Lung (tissue), 12 donors: Measurements from ENCODE around the gene UNC5C. TPM values are rescaled to one million over a fixed set of nuclear protein-coding genes. Genes with fewer than 3 reads are reported as not detected.

Source experiments
- ATAC-seq: fragments of 200-7000 bp; cut with Tn5 transposase; one replicate; pipeline ENCODE4 v1.9.1; 2020; ENCODE audit warnings: moderate number of reproducible peaks; ENCODE audit not compliant: insufficient read depth, low FRiP score
- DNase-seq, 3 donors: peaks; one replicate each; pipeline ENCODE4 v3.0.0-alpha.2; 2013 to 2017
- H3K27ac ChIP-seq, 2 donors: one replicate each; pipeline ENCODE4 v1.5.1; 2013; ENCODE audit warnings: mild to moderate bottlenecking in 2 of 2, moderate library complexity in 2 of 2, control low read depth in 1 of 2, inconsistent platforms in 1 of 2, low read depth in 1 of 2, low read length in 1 of 2
- H3K27me3 ChIP-seq, 3 donors: one replicate each; pipeline ENCODE4 v1.5.1; 2013; ENCODE audit warnings: low read length in 2 of 3; ENCODE audit not compliant: control insufficient read depth in 3 of 3, insufficient read depth in 3 of 3
- H3K36me3 ChIP-seq, 4 donors: one replicate each; pipeline ENCODE4 v1.5.1; 2013; ENCODE audit warnings: low read length in 4 of 4, mild to moderate bottlenecking in 1 of 4, moderate library complexity in 1 of 4; ENCODE audit not compliant: control insufficient read depth in 4 of 4, insufficient read depth in 4 of 4
- H3K4me1 ChIP-seq, 5 donors: one replicate each; pipeline ENCODE4 v1.5.1; 2013; ENCODE audit warnings: low read length in 5 of 5, mild to moderate bottlenecking in 2 of 5, moderate library complexity in 1 of 5; ENCODE audit not compliant: control insufficient read depth in 5 of 5, insufficient read depth in 5 of 5
- H3K4me3 ChIP-seq: one replicate; pipeline ENCODE4 v1.5.1; 2013; ENCODE audit warnings: mild to moderate bottlenecking, control low read depth, moderate library complexity
- H3K9ac ChIP-seq, 2 donors: one replicate each; pipeline ENCODE4 v1.5.1; 2013; ENCODE audit warnings: low read length in 2 of 2, control low read depth in 1 of 2; ENCODE audit not compliant: insufficient read depth in 1 of 2
- H3K9me3 ChIP-seq, 4 donors: one replicate each; pipeline ENCODE4 v1.5.1; 2013; ENCODE audit warnings: low read length in 3 of 4, mild to moderate bottlenecking in 1 of 4, moderate library complexity in 1 of 4; ENCODE audit not compliant: control insufficient read depth in 4 of 4, insufficient read depth in 3 of 4
- WGBS, 2 donors: extraction: QIAGEN DNeasy Blood & Tissue Kit; methylation state at CpG; one replicate each; pipeline ENCODE4 v1.1.7; 2013; 5-methylcytosine and 5-hydroxymethylcytosine counted together
- polyA plus RNA-seq, 2 donors: library from polyadenylated mRNA; stranded (reverse); fragments of 200-250 nt; gene quantifications; one replicate each; pipeline ENCODE4 v1.2.1, GENCODE V29; 2013
- total RNA-seq, 2 donors: library from RNA; depleted of rRNA in 1 of 2; stranded (reverse); fragments of >200 nt in 1 of 2; gene quantifications; one replicate each; pipeline ENCODE4 v1.2.1, GENCODE V29; 2014 to 2021
- TF ChIP-seq, protein P1 (sequence below): IDR thresholded peaks from 2 replicates; pipeline ENCODE4 v1.5.1; 2012; ENCODE audit warnings: mild to moderate bottlenecking; ENCODE audit errors: control extremely low read depth, extremely low read depth
- donor health status: control.
- donor health status: control.
- donor health status: Bipolar disorder and iron deficiency.
- donor health status: healthy.
- donor health status: DM: yes; HTN: yes; CAD: no.

The UNC5C gene
- total and polyA plus RNA-seq, 4 donors = 0.55 to 27.9 (median 3.8) TPM

DNA sequence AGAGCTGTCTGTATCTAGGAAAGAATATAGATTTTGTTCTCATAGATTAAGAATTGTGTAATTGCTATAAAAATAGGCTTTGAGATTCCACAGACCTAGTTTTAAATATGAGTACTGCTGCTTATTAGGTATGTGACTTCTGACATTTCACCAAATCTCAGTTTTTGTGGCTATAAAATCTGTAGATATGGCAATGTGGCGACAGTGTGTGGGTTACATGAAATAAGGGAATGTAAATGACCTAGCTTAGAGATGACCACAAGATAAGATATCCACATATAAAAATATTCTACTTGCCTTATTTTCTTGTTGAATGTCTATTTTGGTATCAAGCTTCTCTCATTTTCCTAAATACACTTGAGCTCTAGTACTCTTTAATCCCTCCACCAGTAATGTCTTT lies 193.8 kb downstream of the UNC5C start:
- H3K4me1 ChIP-seq = peaks cover 0 to 12% (median 0%) of the 10 kb centered on the region in 5 donors
- H3K27me3 ChIP-seq = no peaks in the 10 kb centered on the region
- WGBS, 2 donors = 93 to 100% methylated on average over 1 of the region's 1 CpG
- H3K36me3 ChIP-seq = no peaks in the 10 kb centered on the region
- no peak overlapping the region for H3K9ac ChIP-seq
- TF ChIP-seq, protein P1, sequence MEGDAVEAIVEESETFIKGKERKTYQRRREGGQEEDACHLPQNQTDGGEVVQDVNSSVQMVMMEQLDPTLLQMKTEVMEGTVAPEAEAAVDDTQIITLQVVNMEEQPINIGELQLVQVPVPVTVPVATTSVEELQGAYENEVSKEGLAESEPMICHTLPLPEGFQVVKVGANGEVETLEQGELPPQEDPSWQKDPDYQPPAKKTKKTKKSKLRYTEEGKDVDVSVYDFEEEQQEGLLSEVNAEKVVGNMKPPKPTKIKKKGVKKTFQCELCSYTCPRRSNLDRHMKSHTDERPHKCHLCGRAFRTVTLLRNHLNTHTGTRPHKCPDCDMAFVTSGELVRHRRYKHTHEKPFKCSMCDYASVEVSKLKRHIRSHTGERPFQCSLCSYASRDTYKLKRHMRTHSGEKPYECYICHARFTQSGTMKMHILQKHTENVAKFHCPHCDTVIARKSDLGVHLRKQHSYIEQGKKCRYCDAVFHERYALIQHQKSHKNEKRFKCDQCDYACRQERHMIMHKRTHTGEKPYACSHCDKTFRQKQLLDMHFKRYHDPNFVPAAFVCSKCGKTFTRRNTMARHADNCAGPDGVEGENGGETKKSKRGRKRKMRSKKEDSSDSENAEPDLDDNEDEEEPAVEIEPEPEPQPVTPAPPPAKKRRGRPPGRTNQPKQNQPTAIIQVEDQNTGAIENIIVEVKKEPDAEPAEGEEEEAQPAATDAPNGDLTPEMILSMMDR = no peak
- DNase-seq (no peak), ATAC-seq (no peak)
- no peak overlapping the region for H3K27ac ChIP-seq
- H3K4me3 ChIP-seq = no peak overlapping the region
- H3K9me3 ChIP-seq = no peaks in the 10 kb centered on the region

DNA sequence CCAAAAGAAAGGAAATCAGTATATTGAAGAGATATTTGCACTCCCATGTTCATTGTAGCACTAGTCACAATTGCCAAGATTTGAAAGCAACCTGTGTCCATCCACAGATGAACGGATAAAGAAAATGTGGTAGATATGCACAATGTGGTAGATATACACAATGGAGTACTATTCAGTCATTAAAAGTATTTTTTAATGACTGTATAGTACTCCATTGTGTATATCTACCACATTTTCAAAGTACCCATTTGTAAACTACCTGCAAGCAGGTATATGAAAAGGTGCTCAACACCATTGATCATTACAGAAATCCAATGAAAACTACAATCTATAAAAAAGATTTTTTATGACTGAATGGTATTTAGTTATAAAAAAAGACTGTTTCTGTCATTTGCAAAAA lies 200.4 kb downstream of the UNC5C start:
- ATAC-seq (no peak), DNase-seq (no peak)
- Histone ChIP-seq H3K9me3 (peaks cover 0 to 6% (median 4%) of the 10 kb centered on the region in 4 donors), H3K36me3 (no peaks in the 10 kb centered on the region), H3K9ac (no peak overlapping the region), H3K27ac (no peak overlapping the region), H3K27me3 (no peaks in the 10 kb centered on the region), H3K4me1 (no peaks in the 10 kb centered on the region), H3K4me3 (no peak overlapping the region)
- 88 to 100% methylated on average over 1 of the region's 1 CpG for WGBS, 2 donors
- TF ChIP-seq, protein P1 = no peak

DNA sequence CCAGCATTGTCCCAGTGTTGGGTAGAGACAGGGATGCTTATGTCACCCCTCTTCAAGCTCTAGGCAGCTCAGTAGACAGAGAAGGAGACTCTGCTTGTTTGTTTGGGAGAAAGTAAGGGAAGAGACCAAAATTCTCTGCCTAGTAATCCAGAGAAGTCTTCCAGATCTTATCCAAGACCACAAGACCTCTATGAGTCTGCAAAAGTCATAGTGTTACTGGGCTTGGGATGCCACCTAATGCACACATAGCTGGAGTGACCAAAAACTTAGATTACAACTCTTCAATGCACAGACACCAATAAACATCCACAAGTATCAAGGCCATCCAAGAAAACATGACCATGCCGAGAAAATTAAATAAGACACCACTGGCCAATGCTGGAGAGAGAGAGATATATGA lies 205.5 kb downstream of the UNC5C start:
- H3K36me3 ChIP-seq = peaks cover 0 to 7% (median 0%) of the 10 kb centered on the region in 4 donors
- DNase-seq (no peak), ATAC-seq (no peak)
- 89 to 97% methylated on average over 1 of the region's 1 CpG for WGBS, 2 donors
- H3K9ac ChIP-seq = no peak overlapping the region
- no peaks in the 10 kb centered on the region for H3K27me3 ChIP-seq
- H3K27ac ChIP-seq = no peak overlapping the region
- TF ChIP-seq, protein P1 = no peak
- H3K9me3 ChIP-seq = peaks cover 0 to 6% (median 4%) of the 10 kb centered on the region in 4 donors
- no peak overlapping the region for H3K4me3 ChIP-seq
- peaks cover 0 to 3% (median 0%) of the 10 kb centered on the region in 5 donors for H3K4me1 ChIP-seq

DNA sequence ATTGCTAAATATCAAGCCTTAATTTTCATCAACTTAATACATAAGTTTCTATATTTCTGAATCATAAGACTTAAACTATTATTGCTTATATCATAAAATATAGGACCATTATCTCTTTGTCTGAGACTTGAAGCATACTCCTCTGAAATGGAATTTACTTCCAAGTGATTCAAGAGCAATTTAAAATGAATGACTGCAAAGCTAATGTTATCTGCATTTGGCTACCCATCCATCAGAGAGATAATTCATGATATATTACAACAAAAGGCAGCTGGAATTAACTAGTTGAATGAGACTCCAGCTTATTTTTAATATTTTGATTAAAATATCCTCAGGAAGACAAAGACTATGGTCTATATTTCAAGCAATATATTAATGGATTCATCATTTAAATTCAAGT lies 208.6 kb downstream of the UNC5C start:
- Histone ChIP-seq H3K4me3 (no peak overlapping the region), H3K27ac (no peak overlapping the region), H3K27me3 (no peaks in the 10 kb centered on the region), H3K4me1 (peaks cover 0 to 3% (median 0%) of the 10 kb centered on the region in 5 donors), H3K9me3 (no peaks in the 10 kb centered on the region), H3K36me3 (peaks cover 0 to 8% (median 0%) of the 10 kb centered on the region in 4 donors), H3K9ac (no peak overlapping the region)
- DNase-seq (no peak), ATAC-seq (no peak)
- TF ChIP-seq, protein P1 = no peak
